ENCODE data around the gene WSCD2. TPM values are rescaled to one million over a fixed set of nuclear protein-coding genes. Genes with fewer than 3 reads are reported as not detected.

Gene WSCD2
- total RNA-seq, 6 experiments from 2014 or later: not detected

- no peaks in the 10 kb centered on the region; the same call in 1 of the 2 replicates for H3K36me3 Mint-ChIP-seq (ENCODE audit: low read depth)
- H3K27me3 Mint-ChIP-seq (ENCODE audit: insufficient read depth): no peaks in the 10 kb centered on the region
- DNase-seq: no peak
- H3K27ac Mint-ChIP-seq: no peak overlapping the region
- no peak overlapping the region for H3K4me3 Mint-ChIP-seq
- TF ChIP-seq CTCF (IDR thresholded peaks at IDR 0.05): no peak
- H3K4me1 Mint-ChIP-seq (ENCODE audit: low read depth): no peaks in the 10 kb centered on the region
- peaks cover 47% of the 10 kb centered on the region for H3K9me3 Mint-ChIP-seq
Measured at GRCh38 chr12:108298761-108299275, 169.7 kb downstream of the WSCD2 start.

GRCh38 chr12:108299516-108299915 lies 170.4 kb downstream of the WSCD2 start:
- H3K4me3 Mint-ChIP-seq: no peak overlapping the region
- no peaks in the 10 kb centered on the region; the same call in 1 of the 2 replicates for H3K36me3 Mint-ChIP-seq (ENCODE audit: low read depth)
- no peaks in the 10 kb centered on the region for H3K4me1 Mint-ChIP-seq (ENCODE audit: low read depth)
- H3K27ac Mint-ChIP-seq: no peak overlapping the region
- no peak for DNase-seq
- H3K9me3 Mint-ChIP-seq: peaks cover 54% of the 10 kb centered on the region
- no peak for TF ChIP-seq CTCF (IDR thresholded peaks at IDR 0.05)
- H3K27me3 Mint-ChIP-seq (ENCODE audit: insufficient read depth): no peaks in the 10 kb centered on the region

Other genes starting within 250 kb of the WSCD2 start
- not detected for gene CMKLR1, start 210.0 kb downstream of the WSCD2 start, total RNA-seq (2021; fragmentation: NEBNext Ultra II Directional; extraction: Animal tissue kit (Norgen Biotek cat#: 25700))